K562 (cell line): ENCODE results near the gene ANO8. TPM values are rescaled to one million over a fixed set of nuclear protein-coding genes. Genes with fewer than 3 reads are reported as not detected.

Source experiments
- CHD1 ChIP-seq: fragments of 200-600 bp; sonication (generic); IDR thresholded peaks from one replicate; pipeline ENCODE4 v1.6.1; 2012; ENCODE audit warnings: mild to moderate bottlenecking, moderate library complexity, low read length, inconsistent platforms
- FOXK2 ChIP-seq, 2 experiments: fragments of 450-650 bp; IDR thresholded peaks in 1 of 2; conservative IDR thresholded peaks in 1 of 2; 2 replicates each; pipeline ENCODE4 v1.6.1; 2016; ENCODE audit warnings: low read depth in 2 of 2, mild to moderate bottlenecking in 1 of 2
- FOXP4 ChIP-seq: sonication (generic); formaldehyde crosslinking; IDR thresholded peaks from 2 replicates; pipeline ENCODE4 v1.8.0; 2022; ENCODE audit warnings: mild to moderate bottlenecking, missing genetic modification reagents, borderline replicate concordance
- HMG20B ChIP-seq: fragments of 250-450 bp; sonication (Bioruptor Pico); IDR thresholded peaks from 2 replicates; pipeline ENCODE4 v1.5.0; 2021; ENCODE audit warnings: mild to moderate bottlenecking
- HNRNPL ChIP-seq: fragments of 200-400 bp; formaldehyde crosslinking; IDR thresholded peaks from 2 replicates; pipeline ENCODE4 v1.6.1; 2017; ENCODE audit warnings: low read depth, mild to moderate bottlenecking, low read length
- LARP7 ChIP-seq: fragments of 450-650 bp; IDR thresholded peaks from 2 replicates; pipeline ENCODE4 v1.6.1; 2016
- NFE2L1 ChIP-seq: fragments of 450-650 bp; IDR thresholded peaks from 2 replicates; pipeline ENCODE4 v1.6.1; 2016; ENCODE audit warnings: missing genetic modification characterization, low read depth, mild to moderate bottlenecking, missing compliant biosample characterization, moderate library complexity, borderline replicate concordance
- POLR2AphosphoS2 ChIP-seq: IDR thresholded peaks from 2 replicates; pipeline ENCODE4 v1.6.1; 2012; ENCODE audit warnings: low read length, improper control_type of control experiment
- SMARCA5 ChIP-seq: fragments of 450-650 bp; IDR thresholded peaks from 2 replicates; pipeline ENCODE4 v1.6.1; 2016
- SNIP1 ChIP-seq: fragments of 450-650 bp; IDR thresholded peaks from 2 replicates; pipeline ENCODE4 v1.7.1; 2017; ENCODE audit warnings: low read depth, mild to moderate bottlenecking
- STAT6 ChIP-seq: sonication (generic); formaldehyde crosslinking; IDR thresholded peaks from 2 replicates; pipeline ENCODE4 v1.8.1; 2023; ENCODE audit warnings: mild to moderate bottlenecking, missing genetic modification reagents
- XRCC4 ChIP-seq: IDR thresholded peaks from one replicate; pipeline ENCODE4 v1.6.1; 2011; ENCODE audit not compliant: insufficient read depth, insufficient read length; ENCODE audit errors: extremely low read depth
- ZBTB33 ChIP-seq: sonication (generic); formaldehyde crosslinking; IDR thresholded peaks from 2 replicates; pipeline ENCODE4 v1.8.1; 2023; ENCODE audit warnings: mild to moderate bottlenecking, missing genetic modification reagents
- ZHX1 ChIP-seq: fragments of 150-350 bp; conservative IDR thresholded peaks from 2 replicates; pipeline ENCODE4 v1.6.1; 2014; ENCODE audit warnings: low read length
- ZNF280A ChIP-seq: fragments of 450-650 bp; IDR thresholded peaks from 2 replicates; pipeline ENCODE4 v1.6.1; 2018; ENCODE audit warnings: mild to moderate bottlenecking, low read depth; ENCODE audit not compliant: partially characterized antibody
- ZNF668 ChIP-seq: fragments of 250-450 bp; sonication (Bioruptor Pico); IDR thresholded peaks from 2 replicates; pipeline ENCODE4 v1.8.0; 2022; ENCODE audit warnings: mild to moderate bottlenecking, inconsistent platforms
- ZNF778 ChIP-seq: fragments of 450-650 bp; formaldehyde crosslinking; IDR thresholded peaks from 2 replicates; pipeline ENCODE4 v1.4.0; 2020; ENCODE audit warnings: mild to moderate bottlenecking, moderate library complexity
- polyA plus RNA-seq, 8 experiments: library from polyadenylated mRNA; depleted of rRNA in 4 of 8; stranded (reverse) in 5 of 8; unstranded in 3 of 8; fragments of >200 nt; fragmentation: Nextera tagmentation in 2 of 8; fragmentation: Illumina TruSeq in 1 of 8; extraction: Ambion mirVana in 2 of 8; extraction: Trizol in 1 of 8; gene quantifications; 2 replicates each; pipeline versions ENCODE4 v1.2.1 to v1.2.3, GENCODE V29; 2011 to 2014; ENCODE audit warnings: inconsistent platforms in 1 of 8, missing spikeins in 1 of 8
- total RNA-seq, 7 experiments: library from RNA; depleted of rRNA in 6 of 7; stranded (reverse); fragments of >200 nt in 6 of 7; fragmentation: Illumina TruSeq in 2 of 7; extraction: Trizol in 2 of 7; gene quantifications; 2 replicates each; pipeline versions ENCODE4 v1.2.1 to v1.2.3, GENCODE V29; 2011 to 2021; ENCODE audit warnings: low replicate concordance in 1 of 7

The ANO8 gene
- total and polyA plus RNA-seq, 9 of the 15 experiments (the other 6 are each of a cell fraction or from before 2014, with no cell fraction given), result 0.07 to 7.6 (median 2.3) TPM; not detected in 1

GRCh38 chr19:17351815-17352435 lies 17.3 kb upstream of the ANO8 start (continued):
- 0 out of 2 replicates have a peak, but pooled peaks have one; percentile 47 for TF ChIP-seq STAT6 (CRISPR knock-in tag)
- TF ChIP-seq ZNF280A, result no peak
- TF ChIP-seq CHD1, result no peak
- peak; percentile 88 for TF ChIP-seq ZBTB33 (CRISPR knock-in tag)
- TF ChIP-seq HMG20B, result no peak
- TF ChIP-seq SMARCA5, result peak; percentile 47; the same call in 1 of the 2 replicates
- no peak for TF ChIP-seq FOXP4 (CRISPR knock-in tag)
- no peak for TF ChIP-seq HNRNPL
- TF ChIP-seq ZNF668, result no peak
- no peak for TF ChIP-seq POLR2AphosphoS2
- no peak for TF ChIP-seq NFE2L1
- TF ChIP-seq FOXK2 (conservative IDR thresholded peaks at IDR 0.05 in 1 of 2, IDR thresholded peaks at IDR 0.05 in 1 of 2; ENCODE audit: low read depth in 2 of 2), result no peak
- peak; percentile 96; the same call in 1 of the 2 replicates for TF ChIP-seq ZHX1
- no peak for TF ChIP-seq LARP7
- peak; percentile 53; the same call in 1 of the 2 replicates for TF ChIP-seq SNIP1
- TF ChIP-seq ZNF778 (CRISPR knock-in tag), result no peak
- no peak for TF ChIP-seq XRCC4
